ENCODE measurements around the gene USP24. TPM values are rescaled to one million over a fixed set of nuclear protein-coding genes. Genes with fewer than 3 reads are reported as not detected.
"Not testable (repeated sequence)": the region's sequence is repeated elsewhere in the genome, so short reads cannot be mapped to it uniquely, and the experiment has no call there.

USP24 gene
- total RNA-seq, 1 donor from 2014 or later: 45.1 TPM

- intact Hi-C loops (cut with DNase I): no loop called here
- DNase-seq (ENCODE audit: low spot score): no peak
Observed at GRCh38 chr1:55033265-55033614, 181.9 kb downstream of the USP24 start.

GRCh38 chr1:55031098-55031497, 184.1 kb downstream of the USP24 start:
- DNase-seq (ENCODE audit: low spot score); intact Hi-C loops (cut with DNase I): not testable (repeated sequence)

GRCh38 chr1:55026682-55027081, 188.5 kb downstream of the USP24 start:
- intact Hi-C loops (cut with DNase I); DNase-seq (ENCODE audit: low spot score): not testable (repeated sequence)

- intact Hi-C loops (cut with DNase I); DNase-seq (ENCODE audit: low spot score): not testable (repeated sequence)
Observed at GRCh38 chr1:55024163-55024562, 191.0 kb downstream of the USP24 start.

- intact Hi-C loops (cut with DNase I): loop anchor here (2.0 kb wide), 1 partner anchor 71 kb away; no protein-coding TSS in a partner anchor
- peak; percentile 86 for DNase-seq (ENCODE audit: low spot score)
Observed at GRCh38 chr1:55021942-55022546, 193.1 kb downstream of the USP24 start.

- no peak for DNase-seq (ENCODE audit: low spot score)
Observed at GRCh38 chr1:55018395-55018794, 196.8 kb downstream of the USP24 start.

More at GRCh38 chr1:55018395-55018794, 196.8 kb downstream of the USP24 start:
- intact Hi-C loops (cut with DNase I): no loop called here

Small RNA genes lying within 50 kb of the gene (microRNA-seq; reads per million reads assigned to microRNA genes)
- gene MIR4422: not detected

Other genes with a start within 250 kb of the USP24 start
- not detected for gene TMEM61, start 234.7 kb downstream of the USP24 start, total RNA-seq
- gene BSND, start 216.4 kb downstream of the USP24 start, total RNA-seq: not detected
- not detected for gene PCSK9, start 175.8 kb downstream of the USP24 start, total RNA-seq

All from cardiac septum (tissue), 1 donor.